ENCODE data around the gene ADAT2.

- TF ChIP-seq, protein P1, sequence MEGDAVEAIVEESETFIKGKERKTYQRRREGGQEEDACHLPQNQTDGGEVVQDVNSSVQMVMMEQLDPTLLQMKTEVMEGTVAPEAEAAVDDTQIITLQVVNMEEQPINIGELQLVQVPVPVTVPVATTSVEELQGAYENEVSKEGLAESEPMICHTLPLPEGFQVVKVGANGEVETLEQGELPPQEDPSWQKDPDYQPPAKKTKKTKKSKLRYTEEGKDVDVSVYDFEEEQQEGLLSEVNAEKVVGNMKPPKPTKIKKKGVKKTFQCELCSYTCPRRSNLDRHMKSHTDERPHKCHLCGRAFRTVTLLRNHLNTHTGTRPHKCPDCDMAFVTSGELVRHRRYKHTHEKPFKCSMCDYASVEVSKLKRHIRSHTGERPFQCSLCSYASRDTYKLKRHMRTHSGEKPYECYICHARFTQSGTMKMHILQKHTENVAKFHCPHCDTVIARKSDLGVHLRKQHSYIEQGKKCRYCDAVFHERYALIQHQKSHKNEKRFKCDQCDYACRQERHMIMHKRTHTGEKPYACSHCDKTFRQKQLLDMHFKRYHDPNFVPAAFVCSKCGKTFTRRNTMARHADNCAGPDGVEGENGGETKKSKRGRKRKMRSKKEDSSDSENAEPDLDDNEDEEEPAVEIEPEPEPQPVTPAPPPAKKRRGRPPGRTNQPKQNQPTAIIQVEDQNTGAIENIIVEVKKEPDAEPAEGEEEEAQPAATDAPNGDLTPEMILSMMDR (IDR thresholded peaks at IDR 0.05) = no peak
- TF ChIP-seq POLR2A (IDR thresholded peaks at IDR 0.05) = no peak
Measured at GRCh38 chr6:143485967-143486366, 35.5 kb upstream of the ADAT2 start.
